Glutamatergic neuron (in vitro differentiated cells): ENCODE measurements around the gene LOXL4. TPM values are rescaled to one million over a fixed set of nuclear protein-coding genes. Genes with fewer than 3 reads are reported as not detected.

ENCODE experiments used
- DNase-seq: peaks from one replicate; pipeline ENCODE4 v3.0.0; 2022
- H3K27ac Mint-ChIP-seq: one replicate; pipeline ENCODE4 v1.8.0; 2020; ENCODE audit warnings: mild to moderate bottlenecking, mixed read lengths, inconsistent platforms; ENCODE audit not compliant: unreplicated experiment
- H3K27me3 Mint-ChIP-seq: one replicate; pipeline ENCODE4 v1.8.0; 2020; ENCODE audit warnings: mild to moderate bottlenecking, moderate library complexity, mixed read lengths, inconsistent platforms; ENCODE audit not compliant: unreplicated experiment
- H3K36me3 Mint-ChIP-seq: one replicate; pipeline ENCODE4 v1.8.0; 2020; ENCODE audit warnings: mild to moderate bottlenecking, mixed read lengths, inconsistent platforms; ENCODE audit not compliant: unreplicated experiment
- H3K4me1 Mint-ChIP-seq: one replicate; pipeline ENCODE4 v1.8.0; 2020; ENCODE audit warnings: mild to moderate bottlenecking, low read depth, mixed read lengths, inconsistent platforms; ENCODE audit not compliant: unreplicated experiment
- H3K4me3 Mint-ChIP-seq: one replicate; pipeline ENCODE4 v1.8.0; 2020; ENCODE audit warnings: mild to moderate bottlenecking, mixed read lengths, inconsistent platforms; ENCODE audit not compliant: unreplicated experiment
- H3K9me3 Mint-ChIP-seq: one replicate; pipeline ENCODE4 v1.8.0; 2020; ENCODE audit warnings: mild to moderate bottlenecking, moderate library complexity, mixed read lengths, inconsistent platforms; ENCODE audit not compliant: unreplicated experiment
- total RNA-seq: library from RNA; stranded (reverse); fragmentation: NEBNext Ultra II Directional; extraction: Animal tissue kit (Norgen Biotek cat#: 25700); gene quantifications from one replicate; pipeline ENCODE4 v1.2.1, GENCODE V29; 2021; ENCODE audit not compliant: unreplicated experiment
- TF ChIP-seq, protein P1 (sequence below): fragments of 200-600 bp; sonication (generic); IDR thresholded peaks from one replicate; pipeline ENCODE4 v1.5.0; 2021; ENCODE audit not compliant: partially characterized antibody, unreplicated experiment

The LOXL4 gene
- total RNA-seq, 1 donor from 2014 or later: 6.1 TPM

DNA sequence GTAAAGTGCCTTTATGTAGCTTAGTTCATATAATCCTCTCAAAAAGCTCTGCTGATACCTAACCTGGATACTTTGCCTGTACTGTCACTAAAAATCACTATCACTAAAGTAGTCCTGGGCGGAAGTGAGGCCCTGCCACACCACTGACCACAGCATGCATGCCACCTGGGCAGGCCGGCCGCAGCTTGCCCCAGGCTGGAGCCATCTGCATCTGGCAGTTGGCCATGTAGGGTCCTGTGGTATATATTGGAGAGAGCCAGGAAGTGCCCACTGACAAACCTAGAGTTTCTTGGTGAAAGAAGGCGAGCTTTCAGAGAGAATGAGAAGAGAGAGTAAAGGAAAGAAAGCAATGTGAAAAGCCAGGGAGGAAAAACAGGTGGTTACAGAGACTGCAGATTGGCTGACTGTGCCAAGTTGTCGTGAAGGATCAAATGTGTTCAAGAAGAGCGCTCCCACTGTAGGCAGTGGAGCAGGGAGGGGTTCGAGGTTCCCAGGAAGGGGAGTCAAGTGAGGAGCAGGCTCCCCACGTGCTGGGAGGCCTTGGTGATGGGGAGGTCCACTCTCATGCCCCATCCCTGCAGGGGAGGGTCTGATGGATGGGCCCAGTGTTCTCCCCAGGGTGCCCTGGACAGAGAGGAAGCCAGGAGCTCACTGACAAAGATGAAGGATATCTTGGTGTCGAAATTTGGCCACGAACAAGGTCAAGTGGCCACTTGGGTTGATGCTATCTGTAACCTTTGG, 13.6 kb downstream of the LOXL4 start:
- TF ChIP-seq, protein P1, sequence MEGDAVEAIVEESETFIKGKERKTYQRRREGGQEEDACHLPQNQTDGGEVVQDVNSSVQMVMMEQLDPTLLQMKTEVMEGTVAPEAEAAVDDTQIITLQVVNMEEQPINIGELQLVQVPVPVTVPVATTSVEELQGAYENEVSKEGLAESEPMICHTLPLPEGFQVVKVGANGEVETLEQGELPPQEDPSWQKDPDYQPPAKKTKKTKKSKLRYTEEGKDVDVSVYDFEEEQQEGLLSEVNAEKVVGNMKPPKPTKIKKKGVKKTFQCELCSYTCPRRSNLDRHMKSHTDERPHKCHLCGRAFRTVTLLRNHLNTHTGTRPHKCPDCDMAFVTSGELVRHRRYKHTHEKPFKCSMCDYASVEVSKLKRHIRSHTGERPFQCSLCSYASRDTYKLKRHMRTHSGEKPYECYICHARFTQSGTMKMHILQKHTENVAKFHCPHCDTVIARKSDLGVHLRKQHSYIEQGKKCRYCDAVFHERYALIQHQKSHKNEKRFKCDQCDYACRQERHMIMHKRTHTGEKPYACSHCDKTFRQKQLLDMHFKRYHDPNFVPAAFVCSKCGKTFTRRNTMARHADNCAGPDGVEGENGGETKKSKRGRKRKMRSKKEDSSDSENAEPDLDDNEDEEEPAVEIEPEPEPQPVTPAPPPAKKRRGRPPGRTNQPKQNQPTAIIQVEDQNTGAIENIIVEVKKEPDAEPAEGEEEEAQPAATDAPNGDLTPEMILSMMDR: no peak
- peak overlapping the region; percentile 3 for H3K4me3 Mint-ChIP-seq
- H3K27me3 Mint-ChIP-seq: peaks cover 11% of the 10 kb centered on the region
- no peak for DNase-seq
- H3K4me1 Mint-ChIP-seq: peaks cover 40% of the 10 kb centered on the region
- peaks cover 6% of the 10 kb centered on the region for H3K36me3 Mint-ChIP-seq
- peak overlapping the region; percentile 38 for H3K27ac Mint-ChIP-seq
- H3K9me3 Mint-ChIP-seq: peaks cover 10% of the 10 kb centered on the region

DNA sequence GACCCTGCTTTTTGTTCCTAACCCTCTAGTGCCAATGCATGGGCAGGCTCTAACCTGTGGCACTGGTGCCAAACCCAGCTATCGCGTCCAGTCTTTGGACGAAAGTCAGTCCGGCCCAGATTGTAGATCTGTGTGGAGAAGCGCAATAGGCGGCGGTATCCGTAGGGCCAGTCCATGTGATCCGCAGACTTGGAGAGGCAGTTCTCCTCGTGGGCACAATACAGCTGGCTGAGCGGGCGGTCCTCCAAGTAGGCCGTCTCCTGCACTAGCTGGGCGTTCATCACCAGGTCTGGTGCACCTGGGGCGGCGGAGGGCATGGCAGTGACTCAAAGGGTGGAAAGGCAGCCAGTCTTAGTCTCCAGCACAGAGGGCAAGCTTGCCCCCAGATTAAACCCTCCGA, 14.5 kb downstream of the LOXL4 start:
- H3K36me3 Mint-ChIP-seq: peaks cover 6% of the 10 kb centered on the region
- no peak overlapping the region for H3K4me3 Mint-ChIP-seq
- H3K27me3 Mint-ChIP-seq: peaks cover 13% of the 10 kb centered on the region
- DNase-seq: no peak
- H3K27ac Mint-ChIP-seq: no peak overlapping the region
- TF ChIP-seq, protein P1: no peak
- peaks cover 42% of the 10 kb centered on the region for H3K4me1 Mint-ChIP-seq
- peaks cover 10% of the 10 kb centered on the region for H3K9me3 Mint-ChIP-seq

- Mint-ChIP-seq H3K4me3 (no peak overlapping the region), H3K27me3 (peaks cover 12% of the 10 kb centered on the region), H3K9me3 (peaks cover 10% of the 10 kb centered on the region), H3K27ac (no peak overlapping the region), H3K4me1 (peaks cover 46% of the 10 kb centered on the region), H3K36me3 (peaks cover 6% of the 10 kb centered on the region)
- DNase-seq: no peak
- TF ChIP-seq, protein P1: no peak
Measured at GRCh38 chr10:98252464-98252863, 15.5 kb downstream of the LOXL4 start.

DNA sequence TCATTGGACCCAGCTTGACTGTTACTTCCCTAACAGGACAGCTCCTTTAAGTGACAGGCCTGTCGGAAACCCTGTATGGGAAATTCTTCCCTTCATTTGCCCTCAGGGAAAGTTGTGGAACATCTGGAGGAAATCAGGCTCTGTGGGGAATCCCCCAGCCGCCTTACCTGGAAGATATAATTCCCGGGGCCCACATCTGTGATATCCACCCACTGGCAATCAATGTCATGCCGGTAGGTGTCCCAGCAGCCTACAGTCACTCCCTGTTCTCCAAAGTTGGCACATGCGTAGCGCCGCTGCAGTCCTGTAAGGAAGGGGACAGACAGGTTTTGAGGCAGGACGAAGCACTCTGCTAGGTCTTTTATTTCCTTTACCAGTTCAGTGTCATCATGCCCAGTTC, 16.6 kb downstream of the LOXL4 start:
- Mint-ChIP-seq H3K4me1 (peaks cover 51% of the 10 kb centered on the region), H3K4me3 (no peak overlapping the region), H3K9me3 (peaks cover 8% of the 10 kb centered on the region), H3K27ac (no peak overlapping the region), H3K27me3 (peaks cover 11% of the 10 kb centered on the region), H3K36me3 (peaks cover 6% of the 10 kb centered on the region)
- TF ChIP-seq, protein P1: no peak
- no peak for DNase-seq

DNA sequence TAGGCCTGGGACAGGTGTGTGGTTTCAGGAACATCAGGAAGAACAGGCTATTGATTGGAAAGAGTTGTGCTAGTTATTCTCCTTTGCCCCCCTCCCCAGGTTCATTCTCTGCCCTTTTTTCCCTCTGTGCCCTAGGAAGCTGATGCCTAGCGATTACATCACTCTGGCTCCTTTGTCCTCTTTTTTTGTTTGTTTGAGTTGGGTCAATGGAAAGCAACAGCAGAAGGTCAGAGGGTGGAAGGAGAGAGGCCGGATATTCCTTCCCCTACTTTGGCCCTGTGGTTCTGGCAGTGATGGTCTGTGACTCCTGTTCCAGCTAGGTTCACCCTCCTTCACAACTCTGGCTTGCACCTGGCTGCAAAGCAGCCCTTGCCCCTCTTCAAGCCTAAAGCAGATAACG, 18.9 kb downstream of the LOXL4 start:
- no peak for DNase-seq
- Mint-ChIP-seq H3K4me3 (no peak overlapping the region), H3K9me3 (peaks cover 2% of the 10 kb centered on the region), H3K27me3 (peaks cover 6% of the 10 kb centered on the region), H3K4me1 (peaks cover 31% of the 10 kb centered on the region), H3K27ac (no peak overlapping the region), H3K36me3 (peaks cover 6% of the 10 kb centered on the region)
- TF ChIP-seq, protein P1: no peak
